BE2C (cell line): Measurements from ENCODE around the gene ITPKA.

Experiments used
- DNase-seq: peaks from one replicate; pipeline ENCODE4 v3.0.0-alpha.2; 2020
- H3K27me3 ChIP-seq: fragments of 250-450 bp; sonication (Bioruptor Pico); 2 replicates; pipeline ENCODE4 v1.5.1; 2020; ENCODE audit warnings: mild to moderate bottlenecking
- H3K36me3 ChIP-seq: fragments of 250-450 bp; sonication (Bioruptor Pico); 2 replicates; pipeline ENCODE4 v1.5.1; 2020; ENCODE audit warnings: mild to moderate bottlenecking
- H3K4me1 ChIP-seq: fragments of 250-450 bp; sonication (Bioruptor Pico); 2 replicates; pipeline ENCODE4 v1.5.1; 2020
- H3K4me3 ChIP-seq: 2 replicates; pipeline ENCODE4 v1.5.1; 2011; ENCODE audit warnings: low read depth, low read length
- H3K9me3 ChIP-seq: fragments of 250-450 bp; sonication (Bioruptor Pico); 2 replicates; pipeline ENCODE4 v1.5.1; 2020
- TF ChIP-seq, protein P1 (sequence below): IDR thresholded peaks from 2 replicates; pipeline ENCODE4 v1.5.1; 2012; ENCODE audit warnings: mild to moderate bottlenecking, low read depth, low read length

ITPKA gene

DNA sequence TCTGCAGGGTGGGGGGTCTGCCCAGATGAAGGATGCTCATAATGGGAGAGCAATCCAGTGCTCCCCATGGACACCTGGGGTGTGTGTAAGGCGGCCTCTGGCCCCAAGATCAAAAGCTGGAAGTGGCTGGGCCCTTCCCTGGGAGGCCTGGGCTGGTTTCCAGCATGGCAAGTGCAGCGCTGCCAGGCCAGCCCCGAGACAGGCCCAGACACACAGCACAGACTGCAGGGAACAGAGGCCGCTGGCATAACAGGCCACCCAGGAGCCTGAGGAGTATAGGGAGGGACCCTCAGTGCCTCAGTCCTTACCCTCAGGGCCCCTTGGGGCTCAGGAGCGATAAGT is 10.0 kb downstream of the ITPKA start:
- 0 out of 2 replicates have a peak, but pooled peaks cover 3% of the 10 kb centered on the region for H3K4me1 ChIP-seq
- H3K27me3 ChIP-seq = peaks cover 14% of the 10 kb centered on the region; the same call in 1 of the 2 replicates
- no peaks in the 10 kb centered on the region for H3K9me3 ChIP-seq
- H3K4me3 ChIP-seq = no peak overlapping the region
- no peaks in the 10 kb centered on the region; the same call in 1 of the 2 replicates for H3K36me3 ChIP-seq
- no peak for DNase-seq
- TF ChIP-seq, protein P1, sequence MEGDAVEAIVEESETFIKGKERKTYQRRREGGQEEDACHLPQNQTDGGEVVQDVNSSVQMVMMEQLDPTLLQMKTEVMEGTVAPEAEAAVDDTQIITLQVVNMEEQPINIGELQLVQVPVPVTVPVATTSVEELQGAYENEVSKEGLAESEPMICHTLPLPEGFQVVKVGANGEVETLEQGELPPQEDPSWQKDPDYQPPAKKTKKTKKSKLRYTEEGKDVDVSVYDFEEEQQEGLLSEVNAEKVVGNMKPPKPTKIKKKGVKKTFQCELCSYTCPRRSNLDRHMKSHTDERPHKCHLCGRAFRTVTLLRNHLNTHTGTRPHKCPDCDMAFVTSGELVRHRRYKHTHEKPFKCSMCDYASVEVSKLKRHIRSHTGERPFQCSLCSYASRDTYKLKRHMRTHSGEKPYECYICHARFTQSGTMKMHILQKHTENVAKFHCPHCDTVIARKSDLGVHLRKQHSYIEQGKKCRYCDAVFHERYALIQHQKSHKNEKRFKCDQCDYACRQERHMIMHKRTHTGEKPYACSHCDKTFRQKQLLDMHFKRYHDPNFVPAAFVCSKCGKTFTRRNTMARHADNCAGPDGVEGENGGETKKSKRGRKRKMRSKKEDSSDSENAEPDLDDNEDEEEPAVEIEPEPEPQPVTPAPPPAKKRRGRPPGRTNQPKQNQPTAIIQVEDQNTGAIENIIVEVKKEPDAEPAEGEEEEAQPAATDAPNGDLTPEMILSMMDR = no peak

DNA sequence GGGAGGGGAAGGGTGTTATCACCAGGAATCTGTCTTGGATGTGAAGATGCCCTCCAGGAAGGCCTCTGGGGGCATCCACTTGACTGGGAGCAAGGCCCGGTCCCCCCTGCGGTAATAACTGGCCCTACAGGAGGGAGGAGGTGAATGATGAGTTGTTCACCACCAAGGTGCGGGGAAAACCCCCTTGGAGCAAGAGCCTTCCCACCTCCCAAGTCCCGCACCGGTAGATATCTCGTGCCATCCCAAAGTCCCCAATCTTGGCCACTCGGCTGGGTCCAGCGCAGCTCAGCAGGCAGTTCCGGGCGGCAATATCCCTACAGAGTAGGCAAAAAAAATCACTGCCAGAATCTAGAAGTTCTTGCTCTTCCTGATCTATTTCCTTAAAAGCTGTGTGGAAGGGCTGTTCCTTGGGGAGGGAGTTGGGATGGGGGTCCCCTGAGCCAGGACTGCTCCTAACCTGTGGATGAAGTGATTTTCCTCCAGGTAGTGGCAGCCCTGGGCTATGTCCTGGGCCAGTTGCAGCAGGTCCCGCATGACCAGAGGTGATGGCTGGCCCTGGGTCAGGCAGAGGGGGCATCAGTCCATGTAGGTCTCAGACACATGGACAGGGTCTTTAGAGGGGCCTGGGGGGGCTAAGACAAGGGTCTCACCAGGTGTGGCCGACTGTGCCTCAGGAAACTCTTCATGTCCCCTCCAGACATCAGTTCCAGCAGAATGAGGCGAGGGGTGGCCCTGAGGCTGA is 11.2 kb downstream of the ITPKA start:
- DNase-seq = no peak
- Histone ChIP-seq H3K4me1 (0 out of 2 replicates have a peak, but pooled peaks cover 3% of the 10 kb centered on the region), H3K36me3 (no peaks in the 10 kb centered on the region; the same call in 1 of the 2 replicates), H3K4me3 (no peak overlapping the region), H3K27me3 (peaks cover 14% of the 10 kb centered on the region; the same call in 1 of the 2 replicates), H3K9me3 (no peaks in the 10 kb centered on the region)
- TF ChIP-seq, protein P1 = no peak

DNA sequence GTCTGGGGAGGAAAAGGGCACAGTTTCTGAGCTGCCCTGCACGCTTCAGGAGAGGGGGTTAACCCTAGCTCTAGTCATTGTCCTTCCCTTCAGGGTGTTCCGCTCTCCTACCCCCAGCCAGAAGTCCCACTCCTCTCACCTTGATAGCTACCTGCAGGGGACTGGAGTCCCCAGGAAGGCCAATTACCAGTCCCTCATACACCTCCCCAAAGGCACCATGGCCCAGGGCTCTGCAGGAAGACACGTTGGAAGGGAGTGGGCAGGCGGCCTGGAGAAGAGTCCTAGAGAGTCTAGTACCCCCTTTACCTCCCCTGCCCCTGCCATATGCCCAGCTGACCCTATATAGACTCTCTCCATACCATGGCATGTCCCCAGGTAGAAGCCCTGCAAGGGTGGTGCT is 12.1 kb downstream of the ITPKA start:
- TF ChIP-seq, protein P1 = no peak
- DNase-seq = no peak
- Histone ChIP-seq H3K4me1 (0 out of 2 replicates have a peak, but pooled peaks cover 3% of the 10 kb centered on the region), H3K4me3 (no peak overlapping the region), H3K27me3 (peaks cover 14% of the 10 kb centered on the region; the same call in 1 of the 2 replicates), H3K36me3 (no peaks in the 10 kb centered on the region; the same call in 1 of the 2 replicates), H3K9me3 (no peaks in the 10 kb centered on the region)

DNA sequence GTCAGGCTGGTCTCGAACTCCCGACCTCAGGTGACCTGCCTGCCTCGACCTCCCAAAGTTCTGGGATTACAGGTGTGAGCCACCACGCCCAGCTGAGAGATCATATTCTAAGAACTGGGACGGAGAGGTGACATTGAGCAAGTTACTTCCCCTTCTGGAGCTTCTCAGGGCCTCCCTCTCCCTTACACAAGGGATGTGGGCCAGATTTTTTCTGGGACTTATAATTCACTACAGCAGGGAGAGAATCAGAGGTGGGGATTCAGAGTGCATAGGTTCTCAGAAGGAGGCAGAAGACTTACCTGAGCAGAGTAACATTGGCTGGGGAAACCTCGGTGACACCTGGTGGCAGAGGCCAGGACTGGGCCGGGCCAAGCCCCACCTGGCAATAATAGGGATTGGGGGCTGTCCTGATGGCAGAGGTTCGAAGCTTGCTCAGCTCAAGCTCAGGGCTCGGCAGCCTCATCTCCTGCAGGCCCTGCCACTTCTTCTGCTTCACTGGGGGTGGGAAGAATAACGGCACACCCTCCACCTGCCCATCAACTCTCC is 13.2 kb downstream of the ITPKA start:
- TF ChIP-seq, protein P1 = no peak
- no peak for DNase-seq
- H3K27me3 ChIP-seq = peaks cover 13% of the 10 kb centered on the region; the same call in 1 of the 2 replicates
- H3K4me1 ChIP-seq = 0 out of 2 replicates have a peak, but pooled peaks cover 3% of the 10 kb centered on the region
- H3K4me3 ChIP-seq = no peak overlapping the region
- no peaks in the 10 kb centered on the region for H3K9me3 ChIP-seq
- H3K36me3 ChIP-seq = no peaks in the 10 kb centered on the region; the same call in 1 of the 2 replicates

DNA sequence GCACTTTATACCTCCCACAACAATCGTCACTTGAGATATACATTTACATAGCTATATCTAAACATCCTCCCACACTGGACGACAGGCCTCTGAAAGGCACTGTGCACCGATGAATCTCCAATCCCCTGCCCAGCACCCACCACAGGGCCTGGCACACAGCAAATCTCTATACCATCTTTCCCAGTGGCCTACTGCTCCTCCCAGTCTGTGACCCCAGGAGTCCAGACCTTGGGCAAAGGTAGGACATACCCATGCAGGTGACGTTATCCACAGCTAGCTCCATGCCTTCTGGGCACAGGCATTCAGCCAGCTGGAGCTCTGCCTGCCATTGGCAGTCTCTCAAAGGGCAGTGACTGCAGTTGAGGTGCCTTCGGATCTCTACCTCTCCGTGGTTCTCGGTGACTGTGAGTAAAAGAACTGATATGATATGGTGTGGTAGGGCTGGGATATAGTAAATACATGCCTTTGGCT is 14.2 kb downstream of the ITPKA start:
- H3K4me3 ChIP-seq = no peak overlapping the region
- peaks cover 3% of the 10 kb centered on the region; the same call in 1 of the 2 replicates for H3K27me3 ChIP-seq
- H3K36me3 ChIP-seq = no peaks in the 10 kb centered on the region; the same call in 1 of the 2 replicates
- no peak for DNase-seq
- TF ChIP-seq, protein P1 = no peak
- H3K4me1 ChIP-seq = 0 out of 2 replicates have a peak, but pooled peaks cover 3% of the 10 kb centered on the region
- no peaks in the 10 kb centered on the region for H3K9me3 ChIP-seq

DNA sequence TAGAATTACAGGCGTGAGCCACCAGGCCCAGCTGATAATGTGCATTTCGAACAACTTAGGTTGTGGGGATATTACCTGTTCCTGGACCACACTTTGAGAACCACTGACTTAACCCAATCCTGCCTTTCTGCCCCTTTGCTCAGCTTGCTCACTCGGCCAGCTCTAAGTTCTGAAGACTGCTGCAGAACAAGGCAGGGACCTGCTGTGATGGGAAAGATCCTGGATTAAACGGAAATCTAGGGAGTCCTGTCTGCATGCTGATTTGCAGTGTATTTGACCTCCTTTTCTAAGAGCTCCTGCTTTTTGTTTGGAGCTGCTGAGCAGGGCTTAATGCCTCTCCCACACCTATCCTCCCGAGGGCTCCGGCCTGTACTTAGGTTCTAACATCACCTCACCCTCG is 17.1 kb downstream of the ITPKA start:
- H3K4me1 ChIP-seq = no peaks in the 10 kb centered on the region
- no peaks in the 10 kb centered on the region for H3K9me3 ChIP-seq
- DNase-seq = no peak
- no peak overlapping the region for H3K4me3 ChIP-seq
- peaks cover 3% of the 10 kb centered on the region; the same call in 1 of the 2 replicates for H3K36me3 ChIP-seq
- TF ChIP-seq, protein P1 = no peak
- no peaks in the 10 kb centered on the region for H3K27me3 ChIP-seq
